Neural cell (in vitro differentiated cells): ENCODE results near the gene RFC3. TPM values are rescaled to one million over a fixed set of nuclear protein-coding genes. Genes with fewer than 3 reads are reported as not detected.

Experiments used
- H2AFZ ChIP-seq: fragments of 200-600, 300-800 bp; sonication (generic), shearing (Covaris generic); 2 replicates; pipeline ENCODE4 v1.6.0; 2014; ENCODE audit warnings: low read depth, mild to moderate bottlenecking, antibody characterized with exemption, low read length, moderate library complexity
- H3F3A ChIP-seq: fragments of 200-600 bp; shearing (Covaris generic); 2 replicates; pipeline ENCODE4 v1.6.1; 2016; ENCODE audit warnings: mild to moderate bottlenecking, moderate library complexity, mixed read lengths, antibody characterized with exemption, low read length; ENCODE audit not compliant: insufficient read depth, poor library complexity, severe bottlenecking
- H3K27ac ChIP-seq: fragments of 200-600, 300-800 bp; sonication (generic), shearing (Covaris generic); 2 replicates; pipeline ENCODE4 v1.5.1; 2014; ENCODE audit warnings: mild to moderate bottlenecking, low read length, moderate library complexity
- H3K27me3 ChIP-seq: fragments of 300-800, 200-600 bp; sonication (generic), shearing (Covaris generic); 2 replicates; pipeline ENCODE4 v1.6.0; 2014; ENCODE audit warnings: mild to moderate bottlenecking, low read depth, low read length, moderate library complexity; ENCODE audit not compliant: insufficient read depth
- H3K36me3 ChIP-seq: fragments of 300-800, 200-600 bp; sonication (generic), shearing (Covaris generic); 2 replicates; pipeline ENCODE4 v1.5.1; 2014; ENCODE audit warnings: mild to moderate bottlenecking, antibody characterized with exemption, low read length, moderate library complexity; ENCODE audit not compliant: insufficient read depth
- H3K4me2 ChIP-seq: fragments of 300-800, 200-600 bp; sonication (generic), shearing (Covaris generic); 2 replicates; pipeline ENCODE4 v1.6.0; 2014; ENCODE audit warnings: mild to moderate bottlenecking, low read length
- H3K4me3 ChIP-seq: fragments of 300-800, 200-600 bp; sonication (generic), shearing (Covaris generic); 2 replicates; pipeline ENCODE4 v1.5.1; 2014; ENCODE audit warnings: mild to moderate bottlenecking, low read length, moderate library complexity
- H3K79me2 ChIP-seq: fragments of 200-600 bp; shearing (Covaris generic); replicated peaks from 2 replicates; pipeline ENCODE4 v1.6.0; 2014; ENCODE audit warnings: mild to moderate bottlenecking, low read length, moderate library complexity; ENCODE audit not compliant: insufficient read depth
- H3K9ac ChIP-seq: fragments of 300-800, 200-600 bp; sonication (generic), shearing (Covaris generic); 2 replicates; pipeline ENCODE4 v1.6.1; 2016; ENCODE audit warnings: mild to moderate bottlenecking, low read length, mixed read lengths
- H3K9me2 ChIP-seq: fragments of 200-600 bp; shearing (Covaris generic); 2 replicates; pipeline ENCODE4 v1.6.1; 2016; ENCODE audit warnings: mild to moderate bottlenecking, low read length, mixed read lengths; ENCODE audit not compliant: insufficient read depth
- H3K9me3 ChIP-seq: fragments of 200-600, 300-800 bp; sonication (generic), shearing (Covaris generic); 2 replicates; pipeline ENCODE4 v1.6.1; 2016; ENCODE audit warnings: mild to moderate bottlenecking, mixed run types, low read length, moderate library complexity, mixed read lengths
- H4K20me1 ChIP-seq: fragments of 200-600 bp; shearing (Covaris generic); 2 replicates; pipeline ENCODE4 v1.6.1; 2016; ENCODE audit warnings: mild to moderate bottlenecking, mixed run types; ENCODE audit not compliant: insufficient read depth
- CTCF ChIP-seq: fragments of 450-650 bp; IDR thresholded peaks from 2 replicates; pipeline ENCODE4 v1.5.1; 2014; ENCODE audit warnings: antibody characterized with exemption, mild to moderate bottlenecking, moderate library complexity; ENCODE audit not compliant: poor library complexity, severe bottlenecking
- EP300 ChIP-seq: fragments of 450-650 bp; conservative IDR thresholded peaks from 2 replicates; pipeline ENCODE4 v1.6.1; 2014; ENCODE audit warnings: antibody characterized with exemption, mild to moderate bottlenecking, moderate library complexity; ENCODE audit not compliant: poor library complexity, severe bottlenecking
- EZH2 ChIP-seq: fragments of 200-600, 300-800 bp; shearing (Covaris generic), sonication (generic); IDR thresholded peaks from 2 replicates; pipeline ENCODE4 v1.6.1; 2014; ENCODE audit warnings: antibody characterized with exemption, low read length, borderline replicate concordance, mild to moderate bottlenecking; ENCODE audit not compliant: insufficient read depth, poor library complexity, severe bottlenecking
- MXI1 ChIP-seq: fragments of 450-650 bp; conservative IDR thresholded peaks from 2 replicates; pipeline ENCODE4 v1.6.1; 2014; ENCODE audit warnings: antibody characterized with exemption, mild to moderate bottlenecking; ENCODE audit not compliant: poor library complexity, severe bottlenecking
- POLR2AphosphoS5 ChIP-seq: IDR thresholded peaks from 2 replicates; pipeline ENCODE4 v1.6.1; 2012
- RAD21 ChIP-seq: fragments of 450-650 bp; conservative IDR thresholded peaks from 2 replicates; pipeline ENCODE4 v1.6.1; 2014; ENCODE audit warnings: antibody characterized with exemption, mild to moderate bottlenecking, moderate library complexity
- SMC3 ChIP-seq: fragments of 450-650 bp; conservative IDR thresholded peaks from 2 replicates; pipeline ENCODE4 v1.6.1; 2014; ENCODE audit warnings: antibody characterized with exemption, mild to moderate bottlenecking, moderate library complexity; ENCODE audit not compliant: poor library complexity
- TAF1 ChIP-seq: IDR thresholded peaks from 2 replicates; pipeline ENCODE4 v1.6.1; 2012; ENCODE audit warnings: low read depth
- polyA plus RNA-seq: library from polyadenylated mRNA; depleted of rRNA; stranded (reverse); fragments of >200 nt; gene quantifications from 2 replicates; pipeline ENCODE4 v1.2.3, GENCODE V29; 2014
- TF ChIP-seq, protein P1 (sequence below): IDR thresholded peaks from 2 replicates; pipeline ENCODE4 v1.6.1; 2012; ENCODE audit warnings: borderline replicate concordance

Gene RFC3
- polyA plus RNA-seq, 1 donor from 2014 or later, result 13.8 TPM

- peaks cover 12% of the 10 kb centered on the region for H3K79me2 ChIP-seq
- no peaks in the 10 kb centered on the region for H3K9me3 ChIP-seq
- peak overlapping the region; percentile 75 for H3K9ac ChIP-seq
- no peaks in the 10 kb centered on the region for H3K27me3 ChIP-seq
- H3F3A ChIP-seq, result no peaks in the 10 kb centered on the region
- no peaks in the 10 kb centered on the region for H3K36me3 ChIP-seq
- peak overlapping the region; percentile 89 for H3K4me3 ChIP-seq
- H3K4me2 ChIP-seq, result peak overlapping the region; percentile 85
- H3K9me2 ChIP-seq, result no peaks in the 10 kb centered on the region
- H3K27ac ChIP-seq, result peak overlapping the region; percentile 89
- H4K20me1 ChIP-seq, result no peaks in the 10 kb centered on the region
- peak overlapping the region; percentile 99 for H2AFZ ChIP-seq
- TF ChIP-seq SMC3 (no peak), CTCF (no peak), TAF1 (no peak), POLR2AphosphoS5 (no peak), RAD21 (no peak), MXI1 (no peak), EP300 (no peak), EZH2 (no peak)
- TF ChIP-seq, protein P1, sequence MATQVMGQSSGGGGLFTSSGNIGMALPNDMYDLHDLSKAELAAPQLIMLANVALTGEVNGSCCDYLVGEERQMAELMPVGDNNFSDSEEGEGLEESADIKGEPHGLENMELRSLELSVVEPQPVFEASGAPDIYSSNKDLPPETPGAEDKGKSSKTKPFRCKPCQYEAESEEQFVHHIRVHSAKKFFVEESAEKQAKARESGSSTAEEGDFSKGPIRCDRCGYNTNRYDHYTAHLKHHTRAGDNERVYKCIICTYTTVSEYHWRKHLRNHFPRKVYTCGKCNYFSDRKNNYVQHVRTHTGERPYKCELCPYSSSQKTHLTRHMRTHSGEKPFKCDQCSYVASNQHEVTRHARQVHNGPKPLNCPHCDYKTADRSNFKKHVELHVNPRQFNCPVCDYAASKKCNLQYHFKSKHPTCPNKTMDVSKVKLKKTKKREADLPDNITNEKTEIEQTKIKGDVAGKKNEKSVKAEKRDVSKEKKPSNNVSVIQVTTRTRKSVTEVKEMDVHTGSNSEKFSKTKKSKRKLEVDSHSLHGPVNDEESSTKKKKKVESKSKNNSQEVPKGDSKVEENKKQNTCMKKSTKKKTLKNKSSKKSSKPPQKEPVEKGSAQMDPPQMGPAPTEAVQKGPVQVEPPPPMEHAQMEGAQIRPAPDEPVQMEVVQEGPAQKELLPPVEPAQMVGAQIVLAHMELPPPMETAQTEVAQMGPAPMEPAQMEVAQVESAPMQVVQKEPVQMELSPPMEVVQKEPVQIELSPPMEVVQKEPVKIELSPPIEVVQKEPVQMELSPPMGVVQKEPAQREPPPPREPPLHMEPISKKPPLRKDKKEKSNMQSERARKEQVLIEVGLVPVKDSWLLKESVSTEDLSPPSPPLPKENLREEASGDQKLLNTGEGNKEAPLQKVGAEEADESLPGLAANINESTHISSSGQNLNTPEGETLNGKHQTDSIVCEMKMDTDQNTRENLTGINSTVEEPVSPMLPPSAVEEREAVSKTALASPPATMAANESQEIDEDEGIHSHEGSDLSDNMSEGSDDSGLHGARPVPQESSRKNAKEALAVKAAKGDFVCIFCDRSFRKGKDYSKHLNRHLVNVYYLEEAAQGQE, result no peak
Observed at GRCh38 chr13:33817513-33817900, 442 bp upstream of the RFC3 start.

DNA sequence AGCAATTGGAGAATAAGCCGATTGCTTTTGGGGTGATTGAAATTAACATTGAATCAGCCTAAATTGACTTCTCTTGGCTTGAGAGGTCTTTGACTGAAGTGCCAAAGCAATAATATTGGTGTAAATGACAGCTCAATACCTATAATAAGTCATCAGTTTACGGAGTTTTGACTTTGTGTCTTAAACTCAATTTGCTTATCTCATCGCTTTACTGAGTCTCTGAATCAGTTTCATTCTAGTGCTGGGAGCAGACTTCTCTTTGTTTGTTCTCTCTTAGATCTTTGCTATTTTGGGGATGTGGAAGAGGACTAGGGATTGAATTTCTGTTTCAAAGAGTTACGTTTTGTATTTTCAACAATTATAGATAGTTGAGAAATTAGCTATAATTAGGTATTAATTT, 7.1 kb downstream of the RFC3 start:
- H3K79me2 ChIP-seq, result peaks cover 1% of the 10 kb centered on the region
- H3K9me2 ChIP-seq, result no peaks in the 10 kb centered on the region
- H3K9me3 ChIP-seq, result no peaks in the 10 kb centered on the region
- H3K9ac ChIP-seq, result no peak overlapping the region
- no peaks in the 10 kb centered on the region for H3K27me3 ChIP-seq
- H3K4me2 ChIP-seq, result no peak overlapping the region
- no peak for TF ChIP-seq MXI1
- TF ChIP-seq, protein P1, result no peak
- no peaks in the 10 kb centered on the region for H3K36me3 ChIP-seq
- no peak overlapping the region for H2AFZ ChIP-seq
- no peak overlapping the region for H3K4me3 ChIP-seq
- no peaks in the 10 kb centered on the region for H3F3A ChIP-seq
- no peak overlapping the region for H3K27ac ChIP-seq
- H4K20me1 ChIP-seq, result no peaks in the 10 kb centered on the region
